Epithelial cell of proximal tubule (primary cell): ENCODE data around the gene KRTAP4-1. TPM values are rescaled to one million over a fixed set of nuclear protein-coding genes. Genes with fewer than 3 reads are reported as not detected.

ENCODE experiments used
- DNase-seq: peaks from one replicate; pipeline ENCODE4 v3.0.0-alpha.2; 2011; ENCODE audit warnings: low read depth
- H3K4me3 ChIP-seq: 2 replicates; pipeline ENCODE4 v1.5.1; 2011; ENCODE audit warnings: low read depth, mild to moderate bottlenecking, low read length
- total RNA-seq: library from RNA; depleted of rRNA; stranded (reverse); fragments of >200 nt; gene quantifications from 2 replicates; pipeline ENCODE4 v1.2.3, GENCODE V29; 2015
- TF ChIP-seq, protein P1 (sequence below): conservative IDR thresholded peaks from 2 replicates; pipeline ENCODE4 v1.5.1; 2012; ENCODE audit warnings: low read depth, mild to moderate bottlenecking, low read length

KRTAP4-1 gene
- total RNA-seq, 1 donor from 2014 or later, result not detected

DNA sequence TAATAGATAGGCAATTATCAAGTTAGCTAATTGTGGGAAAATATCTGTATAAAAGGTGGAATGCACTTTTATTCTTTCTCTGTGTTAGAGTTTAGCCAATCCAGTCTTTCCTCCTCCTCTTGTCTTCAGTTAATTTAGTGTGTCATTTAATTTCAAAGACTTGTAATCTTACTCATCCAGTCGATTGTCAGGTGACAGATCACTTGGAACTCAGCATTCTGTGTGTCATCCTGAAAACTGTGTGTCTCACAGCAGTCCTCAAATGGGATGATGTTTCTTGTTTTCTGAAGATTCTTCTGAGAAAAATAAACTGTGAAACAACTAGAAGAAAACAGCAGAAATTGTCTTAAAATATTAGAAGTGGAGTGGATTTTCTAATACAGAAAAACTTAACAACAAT, 290 bp upstream of the KRTAP4-1 start:
- DNase-seq, result no peak
- TF ChIP-seq, protein P1, sequence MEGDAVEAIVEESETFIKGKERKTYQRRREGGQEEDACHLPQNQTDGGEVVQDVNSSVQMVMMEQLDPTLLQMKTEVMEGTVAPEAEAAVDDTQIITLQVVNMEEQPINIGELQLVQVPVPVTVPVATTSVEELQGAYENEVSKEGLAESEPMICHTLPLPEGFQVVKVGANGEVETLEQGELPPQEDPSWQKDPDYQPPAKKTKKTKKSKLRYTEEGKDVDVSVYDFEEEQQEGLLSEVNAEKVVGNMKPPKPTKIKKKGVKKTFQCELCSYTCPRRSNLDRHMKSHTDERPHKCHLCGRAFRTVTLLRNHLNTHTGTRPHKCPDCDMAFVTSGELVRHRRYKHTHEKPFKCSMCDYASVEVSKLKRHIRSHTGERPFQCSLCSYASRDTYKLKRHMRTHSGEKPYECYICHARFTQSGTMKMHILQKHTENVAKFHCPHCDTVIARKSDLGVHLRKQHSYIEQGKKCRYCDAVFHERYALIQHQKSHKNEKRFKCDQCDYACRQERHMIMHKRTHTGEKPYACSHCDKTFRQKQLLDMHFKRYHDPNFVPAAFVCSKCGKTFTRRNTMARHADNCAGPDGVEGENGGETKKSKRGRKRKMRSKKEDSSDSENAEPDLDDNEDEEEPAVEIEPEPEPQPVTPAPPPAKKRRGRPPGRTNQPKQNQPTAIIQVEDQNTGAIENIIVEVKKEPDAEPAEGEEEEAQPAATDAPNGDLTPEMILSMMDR, result no peak

GRCh38 chr17:41178843-41179616, 5.7 kb downstream of the KRTAP4-1 start:
- TF ChIP-seq, protein P1, result no peak
- H3K4me3 ChIP-seq, result no peak overlapping the region
- peak; percentile 4 for DNase-seq

More for the DNA sequence above, 290 bp upstream of the KRTAP4-1 start:
- H3K4me3 ChIP-seq, result no peak overlapping the region

GRCh38 chr17:41178341-41178740, 6.4 kb downstream of the KRTAP4-1 start:
- H3K4me3 ChIP-seq, result no peak overlapping the region
- DNase-seq, result peak; percentile 63
- TF ChIP-seq, protein P1, result no peak

- H3K4me3 ChIP-seq, result no peak within 1 kb of the TSS
- TF ChIP-seq, protein P1, result no peak
- no peak for DNase-seq
Measured at GRCh38 chr17:41177727-41178271, 6.9 kb downstream of the KRTAP4-1 start, which contains the start of gene KRTAP4-2. TSS of gene KRTAP4-2 (minus strand) at chr17:41178221. CDS start at chr17:41178164, 57 bp downstream.

- TF ChIP-seq, protein P1, result no peak
- no peak for DNase-seq
- no peak overlapping the region for H3K4me3 ChIP-seq
Measured at GRCh38 chr17:41176744-41177387, 7.8 kb downstream of the KRTAP4-1 start.

DNA sequence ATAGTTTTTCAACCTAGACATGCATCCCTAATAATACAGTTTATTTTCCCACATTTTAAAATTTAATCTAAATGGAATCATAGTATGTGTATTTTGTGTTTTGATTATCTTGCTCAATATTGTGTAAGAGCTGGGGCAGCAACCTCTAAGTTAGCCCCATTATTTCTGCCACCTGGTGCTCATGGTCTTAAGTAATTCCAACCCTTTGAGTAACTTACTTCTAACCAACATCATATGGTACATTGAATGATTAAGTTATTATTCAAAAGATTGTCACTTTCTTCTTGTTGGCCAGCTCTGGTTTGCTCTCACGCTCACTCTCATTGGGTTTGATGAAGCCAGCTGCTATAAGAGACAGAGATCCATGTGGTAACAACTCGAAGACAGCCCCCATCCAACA, 12.8 kb downstream of the KRTAP4-1 start:
- no peak overlapping the region for H3K4me3 ChIP-seq
- TF ChIP-seq, protein P1, result no peak
- DNase-seq, result no peak
